ENCODE measurements around the gene MYRFL. TPM values are rescaled to one million over a fixed set of nuclear protein-coding genes. Genes with fewer than 3 reads are reported as not detected.

The MYRFL gene
- total and polyA plus RNA-seq, 2 of the 8 experiments (the other 6 are each of a cell fraction or from before 2014, with no cell fraction given), result 1.1 to 2.0 TPM

DNA sequence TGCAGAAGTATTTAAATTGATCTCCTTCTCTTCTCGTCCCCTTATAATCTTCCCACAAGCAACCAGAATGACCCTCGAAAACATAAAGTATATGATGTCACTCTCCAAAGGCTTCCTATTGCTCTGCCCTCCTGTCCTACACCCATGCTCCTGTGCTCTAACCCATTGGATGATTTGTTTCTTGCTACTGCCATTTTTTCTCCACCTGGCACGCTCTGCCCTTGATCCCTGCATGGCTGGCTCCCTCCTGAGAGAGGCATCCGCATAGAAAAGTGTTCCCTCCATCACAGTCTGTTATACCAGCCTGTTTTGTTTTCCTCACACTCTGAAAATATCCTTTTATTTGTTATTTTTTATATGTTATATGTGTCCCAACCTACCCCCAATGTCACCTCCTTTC lies 19.8 kb downstream of the MYRFL start:
- DNase-seq (ENCODE audit: low read depth in 1 of 2, low spot score in 2 of 2) (no peak), FAIRE-seq (no peak)
- CTCF ChIA-PET (ENCODE audit: partially characterized antibody), result no interaction called here
- Histone ChIP-seq H3K23me2 (ENCODE audit: low read depth, low read length) (no peaks in the 10 kb centered on the region), H3K27me3 (replicated peaks in 1 of 4; ENCODE audit: control insufficient read depth in 3 of 4, extremely low read depth in 1 of 4, insufficient read depth in 3 of 4, low read length in 3 of 4) (peaks cover 0 to 1% (median 0%) of the 10 kb centered on the region in 4 experiments; a peak in 1 of 7 replicates), H3K79me2 (ENCODE audit: control insufficient read depth in 1 of 2, insufficient read depth in 2 of 2, low read length in 2 of 2) (no peaks in the 10 kb centered on the region), H3K4me3 (ENCODE audit: extremely low read depth in 1 of 4, insufficient read depth in 2 of 4, low read depth in 3 of 4, low read length in 4 of 4) (no peak overlapping the region), H3K9me3 (ENCODE audit: insufficient read depth in 2 of 2, low read depth in 1 of 2, low read length in 1 of 2) (no peaks in the 10 kb centered on the region), H3K4me2 (ENCODE audit: insufficient read depth in 1 of 2, low read depth in 2 of 2, low read length in 2 of 2) (no peak overlapping the region), H2AFZ (ENCODE audit: low read length) (no peak overlapping the region), H3K4me1 (replicated peaks in 1 of 4; ENCODE audit: control insufficient read depth in 3 of 4, insufficient read depth in 4 of 4, low read length in 3 of 4) (no peaks in the 10 kb centered on the region), H3K14ac (ENCODE audit: insufficient read length) (no peak overlapping the region), H2BK5ac (ENCODE audit: low read depth, low read length) (no peak overlapping the region), H3K27ac (ENCODE audit: low read depth, low read length) (no peak overlapping the region), H3K23ac (ENCODE audit: insufficient read length) (no peak overlapping the region), H4K5ac (ENCODE audit: insufficient read length, low read depth, low read length) (no peak overlapping the region), H3K56ac (replicated peaks; ENCODE audit: insufficient read length, low read depth, low read length) (no peak overlapping the region), H3K4ac (replicated peaks; ENCODE audit: insufficient read length, low read depth, low read length) (no peak overlapping the region), H3K9ac (replicated peaks in 1 of 4; ENCODE audit: extremely low read depth in 1 of 4, low read depth in 3 of 4, low read length in 3 of 4) (no peak overlapping the region), H2BK15ac (ENCODE audit: low read length) (no peak overlapping the region), H4K20me1 (replicated peaks in 1 of 2; ENCODE audit: control insufficient read depth in 1 of 2, insufficient read depth in 2 of 2, low read length in 2 of 2) (no peaks in the 10 kb centered on the region), H2AK5ac (ENCODE audit: low read depth, low read length) (no peak overlapping the region), H2BK12ac (ENCODE audit: low read depth, low read length) (no peak overlapping the region), H3K18ac (ENCODE audit: extremely low read depth, low read length) (no peak overlapping the region), H2BK20ac (ENCODE audit: low read length) (no peak overlapping the region), H4K91ac (replicated peaks; ENCODE audit: insufficient read length, low read length) (no peak overlapping the region), H3K79me1 (ENCODE audit: low read depth, low read length) (no peaks in the 10 kb centered on the region), H3K36me3 (ENCODE audit: control insufficient read depth in 2 of 4, insufficient read depth in 4 of 4, low read length in 3 of 4) (no peaks in the 10 kb centered on the region), H4K8ac (ENCODE audit: extremely low read depth, insufficient read depth, low read length) (no peak overlapping the region), H2BK120ac (replicated peaks; ENCODE audit: low read depth, low read length) (no peak overlapping the region)
- 86% methylated on average over 4 of the region's 4 CpGs; no CpG with 5 or more reads in 1 of the 2 experiments for WGBS, 2 experiments (ENCODE audit: extremely low coverage in 1 of 2, insufficient coverage in 1 of 2, insufficient read length in 1 of 2, insufficient replicate concordance in 2 of 2, low coverage in 1 of 2, low lambda C conversion rate in 2 of 2, missing lambda C conversion rate in 1 of 2)
- POLR2A ChIA-PET (ENCODE audit: partially characterized antibody), result no interaction called here
- TF ChIP-seq FOSL1 (IDR thresholded peaks at IDR 0.05; ENCODE audit: insufficient read depth, low read depth, low read length) (no peak), SRF (IDR thresholded peaks at IDR 0.05; ENCODE audit: low read depth, low read length) (no peak), RBBP5 (IDR thresholded peaks at IDR 0.05; ENCODE audit: borderline replicate concordance, low read depth, low read length) (no peak), POLR2AphosphoS5 (IDR thresholded peaks at IDR 0.05; ENCODE audit: low read depth, low read length) (no peak), CHD2 (IDR thresholded peaks at IDR 0.05; ENCODE audit: low read length) (no peak), EP300 (IDR thresholded peaks at IDR 0.05; ENCODE audit: borderline replicate concordance in 1 of 2, low read depth in 2 of 2, low read length in 2 of 2) (no peak), SAP30 (IDR thresholded peaks at IDR 0.05; ENCODE audit: insufficient read depth, insufficient replicate concordance, low read length) (no peak), SIRT6 (IDR thresholded peaks at IDR 0.05; ENCODE audit: low read length) (no peak), NANOG (IDR thresholded peaks at IDR 0.05; ENCODE audit: insufficient read depth, low read depth, low read length, poor library complexity, severe bottlenecking) (no peak), POU5F1 (IDR thresholded peaks at IDR 0.05; ENCODE audit: low read depth, low read length) (no peak), GTF2F1 (IDR thresholded peaks at IDR 0.05; ENCODE audit: borderline replicate concordance, low read depth, low read length) (no peak), NRF1 (IDR thresholded peaks at IDR 0.05; ENCODE audit: low read depth, low read length) (no peak)
- TF ChIP-seq, protein P1, sequence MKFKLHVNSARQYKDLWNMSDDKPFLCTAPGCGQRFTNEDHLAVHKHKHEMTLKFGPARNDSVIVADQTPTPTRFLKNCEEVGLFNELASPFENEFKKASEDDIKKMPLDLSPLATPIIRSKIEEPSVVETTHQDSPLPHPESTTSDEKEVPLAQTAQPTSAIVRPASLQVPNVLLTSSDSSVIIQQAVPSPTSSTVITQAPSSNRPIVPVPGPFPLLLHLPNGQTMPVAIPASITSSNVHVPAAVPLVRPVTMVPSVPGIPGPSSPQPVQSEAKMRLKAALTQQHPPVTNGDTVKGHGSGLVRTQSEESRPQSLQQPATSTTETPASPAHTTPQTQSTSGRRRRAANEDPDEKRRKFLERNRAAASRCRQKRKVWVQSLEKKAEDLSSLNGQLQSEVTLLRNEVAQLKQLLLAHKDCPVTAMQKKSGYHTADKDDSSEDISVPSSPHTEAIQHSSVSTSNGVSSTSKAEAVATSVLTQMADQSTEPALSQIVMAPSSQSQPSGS (IDR thresholded peaks at IDR 0.05; ENCODE audit: low read length), result no peak
